ENCODE results near the gene COG5.

COG5 gene

GRCh38 chr7:107563775-107564552 is at the start of gene COG5, which contains the start of gene DUS4L:
Gene COG5 (minus strand): TSS chr7:107563920. CDS start chr7:107563896, 24 bp downstream.
Gene DUS4L (plus strand): TSS chr7:107563971. CDS start chr7:107567071, 3,100 bp downstream.
- DNase-seq (ENCODE audit: low read depth in 3 of 3), result peak; percentile 63 to 76 (median 71)

- no peak for DNase-seq (ENCODE audit: low read depth in 3 of 3)
Observed at GRCh38 chr7:107613439-107613838, 49.7 kb upstream of the COG5 start.

GRCh38 chr7:107610323-107610722 is 46.6 kb upstream of the COG5 start:
- no peak for DNase-seq (ENCODE audit: low read depth in 3 of 3)

GRCh38 chr7:107609811-107610261 is 46.1 kb upstream of the COG5 start:
- no peak for DNase-seq (ENCODE audit: low read depth in 3 of 3)

- no peak for DNase-seq (ENCODE audit: low read depth in 3 of 3)
Observed at GRCh38 chr7:107606303-107606702, 42.6 kb upstream of the COG5 start.

- DNase-seq (ENCODE audit: low read depth in 3 of 3), result no peak
Observed at GRCh38 chr7:107605218-107605815, 41.6 kb upstream of the COG5 start.

- DNase-seq (ENCODE audit: low read depth in 3 of 3), result no peak
Observed at GRCh38 chr7:107600816-107601215, 37.1 kb upstream of the COG5 start.

GRCh38 chr7:107599262-107599661 is 35.5 kb upstream of the COG5 start:
- DNase-seq (ENCODE audit: low read depth in 3 of 3), result no peak

- DNase-seq (ENCODE audit: low read depth in 3 of 3), result no peak
Observed at GRCh38 chr7:107597953-107598352, 34.2 kb upstream of the COG5 start.

- no peak for DNase-seq (ENCODE audit: low read depth in 3 of 3)
Observed at GRCh38 chr7:107597582-107597916, 33.8 kb upstream of the COG5 start.

GRCh38 chr7:107596881-107597581 is 33.3 kb upstream of the COG5 start:
- DNase-seq (ENCODE audit: low read depth in 3 of 3), result no peak

- no peak for DNase-seq (ENCODE audit: low read depth in 3 of 3)
Observed at GRCh38 chr7:107594961-107595737, 31.4 kb upstream of the COG5 start.

- no peak for DNase-seq (ENCODE audit: low read depth in 3 of 3)
Observed at GRCh38 chr7:107593025-107593410, 29.3 kb upstream of the COG5 start.

GRCh38 chr7:107592361-107593024 is 28.8 kb upstream of the COG5 start:
- DNase-seq (ENCODE audit: low read depth in 3 of 3), result no peak

- no peak for DNase-seq (ENCODE audit: low read depth in 3 of 3)
Observed at GRCh38 chr7:107591421-107591820, 27.7 kb upstream of the COG5 start.

- no peak for DNase-seq (ENCODE audit: low read depth in 3 of 3)
Observed at GRCh38 chr7:107588529-107589130, 24.9 kb upstream of the COG5 start.

- DNase-seq (ENCODE audit: low read depth in 3 of 3), result no peak
Observed at GRCh38 chr7:107584716-107585115, 21.0 kb upstream of the COG5 start.

GRCh38 chr7:107582875-107583274 is 19.2 kb upstream of the COG5 start:
- no peak for DNase-seq (ENCODE audit: low read depth in 3 of 3)

- no peak for DNase-seq (ENCODE audit: low read depth in 3 of 3)
Observed at GRCh38 chr7:107581387-107582013, 17.8 kb upstream of the COG5 start.

- no peak for DNase-seq (ENCODE audit: low read depth in 3 of 3)
Observed at GRCh38 chr7:107580716-107581383, 17.1 kb upstream of the COG5 start.

All from stimulated activated CD4-positive, alpha-beta T cell treated with anti-CD3 and anti-CD28 coated beads, TNF-alpha, amount 100 ng/mL, for 4 hours (primary cell).